Epithelial cell of prostate (primary cell): ENCODE data around the gene SPDYE4.

Experiments used
- DNase-seq: peaks from one replicate; pipeline ENCODE4 v3.0.0-alpha.2; 2011; ENCODE audit warnings: low read depth, low spot score
- H3K27ac ChIP-seq: fragments of 450-650 bp; 2 replicates; pipeline ENCODE4 v1.5.1; 2017; ENCODE audit warnings: mild to moderate bottlenecking

The SPDYE4 gene

DNA sequence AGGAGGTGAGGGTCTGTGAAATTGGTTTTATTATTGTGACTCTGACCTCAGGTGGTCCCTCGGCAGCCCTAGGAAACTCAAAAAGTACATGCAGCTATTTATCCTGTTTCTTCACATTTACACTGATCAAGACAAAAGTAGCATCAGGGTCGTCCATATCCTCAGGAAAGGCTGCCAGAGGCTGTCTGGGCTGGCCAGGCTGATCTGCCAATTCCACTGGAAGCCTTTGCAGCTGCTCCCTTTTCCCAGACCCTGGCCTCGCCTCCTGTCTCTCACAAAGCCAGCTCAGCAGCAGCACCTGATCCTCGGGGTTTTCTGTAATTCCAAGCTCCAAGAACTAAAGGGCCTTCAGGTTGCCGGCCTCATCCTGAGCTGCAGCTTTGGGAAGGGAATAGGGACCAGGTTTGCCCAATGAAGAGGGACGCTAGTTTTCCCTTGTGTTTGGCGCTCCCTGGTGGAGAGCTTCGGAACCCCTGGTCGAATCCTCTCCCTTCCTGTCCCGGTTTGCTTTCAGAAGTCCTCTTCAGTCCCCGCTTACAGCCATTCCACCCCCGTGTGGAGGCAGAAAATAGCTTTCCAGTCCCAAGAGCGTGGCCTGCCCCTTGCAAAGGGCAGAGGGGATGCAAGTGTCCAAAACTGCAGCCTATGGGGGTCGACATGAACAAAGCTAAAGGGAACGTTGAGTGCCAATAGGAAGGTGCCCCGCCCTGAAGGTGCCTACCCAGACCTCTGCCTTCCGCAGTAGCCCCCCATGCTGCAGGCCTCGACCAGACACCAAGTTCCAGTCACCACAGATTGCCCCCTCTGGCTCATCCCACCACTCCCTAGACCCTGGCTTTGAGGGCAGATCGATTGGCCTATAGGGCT, 27.4 kb upstream of the SPDYE4 start:
- no peak for DNase-seq
- H3K27ac ChIP-seq = no peak overlapping the region

DNA sequence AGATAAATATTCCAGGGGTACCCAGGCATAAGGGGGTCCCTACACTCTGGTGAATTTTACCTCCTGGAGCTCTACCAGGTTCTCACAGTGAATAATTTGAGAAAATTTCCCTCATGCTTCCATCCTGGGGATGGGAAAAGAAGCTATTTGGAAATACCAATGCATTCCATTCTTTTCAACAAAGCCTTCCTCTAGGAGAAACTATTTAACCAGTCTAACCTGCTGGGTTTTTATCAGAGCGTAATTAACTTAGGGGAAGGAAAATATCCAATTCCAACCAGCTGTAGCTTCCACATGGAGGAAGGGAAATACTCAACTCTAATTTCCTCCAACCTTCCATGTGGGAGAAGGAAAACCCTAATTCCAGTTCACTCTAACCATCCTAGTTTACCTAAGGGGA, 23.8 kb upstream of the SPDYE4 start:
- DNase-seq = no peak
- no peak overlapping the region for H3K27ac ChIP-seq

DNA sequence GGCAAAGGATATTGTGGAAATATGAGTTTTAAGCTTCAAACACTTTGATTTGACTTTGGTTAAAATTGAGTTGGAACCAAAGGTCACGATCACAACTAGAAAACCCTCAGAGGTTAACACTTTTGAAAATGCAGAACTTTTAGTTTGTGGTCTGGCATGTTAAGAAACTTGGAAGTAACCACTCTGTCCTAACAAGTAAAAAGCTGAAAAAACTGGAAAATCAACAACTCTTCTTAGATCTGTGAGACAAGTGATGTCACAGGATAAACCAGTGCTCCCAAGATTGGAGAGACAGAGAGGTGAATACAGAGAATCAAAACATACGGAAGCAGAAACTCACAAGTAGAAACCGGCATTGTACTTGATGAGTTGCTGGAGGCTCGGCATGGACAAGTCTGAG, 23.4 kb upstream of the SPDYE4 start:
- no peak for DNase-seq
- H3K27ac ChIP-seq = no peak overlapping the region

DNA sequence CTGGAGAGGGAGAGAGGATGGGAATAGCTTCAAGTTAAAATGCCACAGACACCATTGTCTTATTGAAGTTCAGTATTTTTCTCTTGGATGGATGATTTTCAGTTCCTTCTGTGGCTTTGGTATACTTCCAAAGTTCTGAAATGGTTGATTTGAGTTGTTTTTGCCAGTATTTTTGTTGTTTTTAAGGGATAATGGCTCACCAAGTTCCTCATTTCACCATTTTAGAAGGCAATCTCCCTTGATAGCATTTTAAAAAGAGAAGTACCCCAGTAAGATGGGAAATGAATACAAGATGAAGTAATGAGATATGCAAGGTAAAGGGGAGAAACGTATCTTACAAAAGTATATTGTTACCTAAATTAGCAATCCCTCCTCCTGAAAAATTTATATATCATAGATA, 18.5 kb upstream of the SPDYE4 start:
- H3K27ac ChIP-seq = no peak overlapping the region
- DNase-seq = no peak

DNA sequence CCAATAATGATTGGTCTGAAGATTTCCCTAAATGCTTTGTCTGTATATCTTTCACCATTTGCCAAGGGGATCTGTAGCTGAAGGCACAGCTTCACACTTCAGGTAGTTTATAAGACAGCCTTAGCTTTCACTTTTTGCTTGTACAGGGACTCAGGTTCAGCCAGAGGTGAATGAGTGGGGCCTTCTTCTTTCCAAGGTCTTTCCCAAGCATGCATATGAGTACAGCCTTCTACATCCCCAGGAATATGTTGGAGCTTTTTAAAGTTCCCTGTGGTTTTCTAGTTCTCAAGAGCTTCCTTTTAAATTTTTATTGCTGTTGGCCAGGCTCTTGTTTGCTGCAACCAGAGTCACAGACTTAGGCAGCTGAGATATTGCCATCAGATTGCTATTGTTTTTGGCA, 17.9 kb upstream of the SPDYE4 start:
- H3K27ac ChIP-seq = no peak overlapping the region
- DNase-seq = no peak

GRCh38 chr17:8766731-8767130, 8.4 kb upstream of the SPDYE4 start:
- no peak overlapping the region for H3K27ac ChIP-seq
- no peak for DNase-seq

GRCh38 chr17:8762012-8762411, 3.7 kb upstream of the SPDYE4 start:
- H3K27ac ChIP-seq = no peak overlapping the region
- DNase-seq = no peak

- DNase-seq = no peak
- H3K27ac ChIP-seq = no peak overlapping the region
Observed at GRCh38 chr17:8757189-8757588, 1.2 kb downstream of the SPDYE4 start.

DNA sequence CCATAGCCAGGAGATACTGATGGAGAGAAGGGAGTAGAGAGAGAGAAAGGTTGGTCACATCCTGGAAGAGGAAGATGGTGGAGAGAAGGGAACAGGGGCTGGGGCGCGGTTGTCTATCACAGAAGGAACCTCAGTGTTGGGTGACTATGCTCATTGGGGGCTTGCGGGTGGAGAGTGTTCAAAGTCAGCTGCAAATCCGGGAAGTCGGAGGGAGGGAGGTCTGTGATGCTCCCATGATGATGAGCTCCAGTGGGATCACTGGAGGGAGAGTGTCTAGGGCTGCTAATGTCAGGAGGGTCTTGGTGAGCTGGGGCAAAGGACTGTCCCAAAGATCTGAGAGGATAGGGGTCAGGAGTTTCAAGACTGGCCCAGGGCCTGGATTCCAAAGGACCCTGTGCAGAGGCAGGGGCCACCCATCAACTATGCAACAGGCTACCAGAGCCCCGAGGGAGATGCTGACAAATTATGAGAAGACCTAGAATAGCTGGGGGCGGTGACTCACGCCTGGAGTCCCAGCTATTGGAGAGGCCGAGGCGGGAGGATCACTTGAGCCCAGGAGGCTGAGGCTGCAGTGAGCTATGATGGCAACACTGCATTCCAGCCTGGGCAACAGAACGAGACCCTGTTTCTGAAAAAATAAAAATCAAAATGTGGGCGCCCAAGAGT, 2.6 kb downstream of the SPDYE4 start:
- no peak for DNase-seq
- H3K27ac ChIP-seq = no peak overlapping the region

- no peak for DNase-seq
Observed at GRCh38 chr17:8754890-8755289, 3.5 kb downstream of the SPDYE4 start.

DNA sequence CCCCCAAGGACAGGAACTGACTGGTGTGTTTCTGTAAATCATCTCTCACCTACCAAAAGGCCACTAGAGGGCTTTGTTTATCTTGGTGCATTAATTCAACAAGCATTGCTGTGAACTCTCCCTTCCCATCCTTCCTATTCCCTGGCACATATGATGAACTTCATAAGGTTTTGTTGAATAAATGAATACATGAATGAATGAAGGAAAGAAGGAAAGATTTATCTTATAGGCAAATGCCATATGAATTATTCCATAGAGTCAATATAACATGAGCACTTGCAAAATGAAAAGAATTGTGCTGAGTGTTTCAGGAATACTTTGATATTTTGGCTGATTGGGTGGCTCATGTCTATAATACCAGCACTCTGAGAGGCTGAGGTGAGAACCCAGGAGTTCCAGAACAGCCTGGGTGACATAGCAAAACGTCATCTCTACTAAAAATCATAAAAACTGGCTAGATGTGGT, 4.3 kb downstream of the SPDYE4 start:
- DNase-seq = no peak
- no peak overlapping the region for H3K27ac ChIP-seq

More at GRCh38 chr17:8754890-8755289, 3.5 kb downstream of the SPDYE4 start:
- H3K27ac ChIP-seq = no peak overlapping the region

GRCh38 chr17:8753136-8753975, 5.0 kb downstream of the SPDYE4 start:
- DNase-seq = no peak
- H3K27ac ChIP-seq = no peak overlapping the region

DNA sequence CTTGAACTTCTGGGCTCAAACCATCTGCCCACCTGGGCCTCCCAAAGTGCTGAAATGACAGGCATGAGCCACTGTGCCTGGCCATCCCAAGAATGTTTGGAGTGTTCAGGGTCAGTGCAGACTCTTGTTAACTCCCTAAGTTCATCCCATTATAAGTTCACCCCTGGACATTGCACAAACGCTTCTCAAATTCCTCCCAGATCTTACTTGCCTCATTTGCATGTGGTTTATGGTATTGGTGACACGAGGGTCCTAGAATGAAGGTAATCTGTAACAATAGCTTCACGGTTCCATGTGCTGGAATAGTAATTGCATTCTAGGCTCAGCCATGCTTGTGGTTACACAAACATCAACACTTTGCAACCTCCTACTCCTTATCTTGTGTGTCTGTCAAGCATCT, 8.7 kb downstream of the SPDYE4 start:
- DNase-seq = no peak
- no peak overlapping the region for H3K27ac ChIP-seq

- DNase-seq = no peak
- H3K27ac ChIP-seq = no peak overlapping the region
Observed at GRCh38 chr17:8747742-8748141, 10.6 kb downstream of the SPDYE4 start.

GRCh38 chr17:8746501-8747236, 11.7 kb downstream of the SPDYE4 start:
- no peak for DNase-seq
- H3K27ac ChIP-seq = no peak overlapping the region

GRCh38 chr17:8745586-8746500, 12.5 kb downstream of the SPDYE4 start:
- DNase-seq = no peak
- H3K27ac ChIP-seq = no peak overlapping the region

DNA sequence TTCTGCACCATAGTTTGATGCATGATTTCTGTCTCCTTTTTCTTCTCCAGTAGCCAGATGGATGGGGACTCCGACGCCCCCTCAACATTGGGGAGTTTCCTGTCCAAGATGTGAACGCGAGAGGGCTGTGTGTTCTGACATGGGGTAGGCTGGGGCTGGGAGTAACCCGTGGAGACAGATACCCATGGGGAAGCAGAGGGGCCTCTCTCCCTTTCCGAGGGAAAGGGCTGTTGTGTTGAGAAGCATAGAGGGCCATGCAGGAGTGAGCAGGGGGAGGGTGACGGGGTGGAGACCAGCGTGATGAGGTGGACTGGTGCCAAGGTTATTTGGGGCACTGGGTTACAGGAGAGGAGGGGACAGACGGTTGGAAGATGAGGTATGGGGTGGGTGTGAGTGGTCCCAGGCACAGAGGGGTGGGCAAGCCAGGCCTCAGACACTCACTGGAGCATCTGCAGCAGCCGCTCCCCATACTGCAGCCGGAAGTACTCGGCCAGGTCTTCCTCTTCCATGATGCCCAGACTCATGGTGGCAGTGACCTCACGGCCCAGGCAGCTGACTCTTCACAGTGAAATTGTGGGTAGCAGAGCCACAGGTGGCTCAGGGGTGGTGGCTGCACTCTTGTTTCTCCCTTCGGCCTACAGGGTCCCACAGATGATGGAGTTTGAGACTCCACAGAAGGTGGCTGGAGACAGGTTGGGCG, 14.1 kb downstream of the SPDYE4 start:
- DNase-seq = no peak
- no peak overlapping the region for H3K27ac ChIP-seq

- DNase-seq = no peak
- no peak overlapping the region for H3K27ac ChIP-seq
Observed at GRCh38 chr17:8742819-8743218, 15.5 kb downstream of the SPDYE4 start.
